HG03558 (cell line): Measurements from ENCODE around the gene HNRNPUL1.
"Not testable (repeated sequence)": the region's sequence is repeated elsewhere in the genome, so short reads cannot be mapped to it uniquely, and the experiment has no call there.

Source experiments
- ATAC-seq: cut with Tn5 transposase; IDR thresholded peaks from one replicate; pipeline ENCODE4 v1.9.1; 2021; ENCODE audit warnings: moderate number of reproducible peaks; ENCODE audit not compliant: unreplicated experiment; ENCODE audit errors: extremely low read depth

Gene HNRNPUL1

DNA sequence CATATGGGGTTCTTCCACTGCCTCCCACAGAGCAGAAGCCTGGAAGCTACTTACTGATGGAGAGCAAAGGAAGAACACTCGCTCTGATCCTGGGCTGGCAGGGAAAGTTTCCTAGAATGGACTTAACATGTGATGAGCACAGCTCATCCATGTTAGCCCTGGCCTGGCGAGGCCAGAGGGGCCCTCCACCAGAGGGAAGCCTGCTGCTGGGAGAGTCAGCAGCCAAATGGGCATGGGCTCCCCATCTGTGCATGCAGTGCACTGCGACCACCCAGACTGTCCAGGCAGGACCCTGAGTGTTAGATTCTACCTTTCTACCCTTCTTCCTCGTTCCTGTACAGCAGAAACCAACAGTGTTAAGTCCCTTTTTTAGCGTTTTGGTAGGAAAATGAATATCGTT lies 8.9 kb downstream of the HNRNPUL1 start:
- ATAC-seq = no peak

GRCh38 chr19:41274802-41275201 lies 10.6 kb downstream of the HNRNPUL1 start:
- ATAC-seq = no peak

DNA sequence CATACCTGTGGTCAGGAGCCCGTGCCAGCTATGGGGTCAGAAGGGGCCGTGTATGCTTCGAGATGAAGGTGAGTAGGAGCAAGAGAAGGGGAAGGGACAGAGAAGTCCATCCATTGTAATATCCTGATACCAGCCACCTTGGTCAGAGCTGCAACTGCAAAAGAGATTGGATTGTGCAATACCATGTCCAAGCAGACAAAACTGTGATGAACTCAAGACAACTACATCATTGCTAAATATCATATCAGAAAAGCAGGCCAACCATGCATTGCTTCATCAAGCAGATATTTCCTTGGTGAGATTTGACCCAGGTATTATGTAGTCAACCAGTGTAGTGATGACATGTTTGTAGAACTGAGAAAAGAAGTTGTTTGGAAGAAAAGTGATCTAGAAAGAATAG lies 12.1 kb downstream of the HNRNPUL1 start:
- no peak for ATAC-seq

DNA sequence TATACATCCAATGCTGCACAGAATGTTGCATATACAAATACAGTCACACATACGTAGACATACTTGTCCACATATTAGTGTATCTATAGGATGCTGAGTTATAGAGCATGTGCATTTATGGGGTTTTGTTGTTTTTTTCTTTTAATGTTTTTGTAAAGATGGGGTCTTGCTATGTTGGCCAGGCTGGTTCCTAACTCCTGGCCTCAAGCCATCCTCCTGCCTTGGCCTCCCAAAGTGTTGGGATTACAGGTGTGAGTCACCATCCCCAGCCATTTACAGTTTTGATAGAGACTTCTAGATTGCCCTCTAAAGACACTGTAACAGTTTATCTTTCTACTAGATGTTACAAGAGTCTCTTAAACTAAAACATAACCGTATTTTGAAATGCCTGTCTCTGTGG lies 14.3 kb downstream of the HNRNPUL1 start:
- no peak for ATAC-seq

DNA sequence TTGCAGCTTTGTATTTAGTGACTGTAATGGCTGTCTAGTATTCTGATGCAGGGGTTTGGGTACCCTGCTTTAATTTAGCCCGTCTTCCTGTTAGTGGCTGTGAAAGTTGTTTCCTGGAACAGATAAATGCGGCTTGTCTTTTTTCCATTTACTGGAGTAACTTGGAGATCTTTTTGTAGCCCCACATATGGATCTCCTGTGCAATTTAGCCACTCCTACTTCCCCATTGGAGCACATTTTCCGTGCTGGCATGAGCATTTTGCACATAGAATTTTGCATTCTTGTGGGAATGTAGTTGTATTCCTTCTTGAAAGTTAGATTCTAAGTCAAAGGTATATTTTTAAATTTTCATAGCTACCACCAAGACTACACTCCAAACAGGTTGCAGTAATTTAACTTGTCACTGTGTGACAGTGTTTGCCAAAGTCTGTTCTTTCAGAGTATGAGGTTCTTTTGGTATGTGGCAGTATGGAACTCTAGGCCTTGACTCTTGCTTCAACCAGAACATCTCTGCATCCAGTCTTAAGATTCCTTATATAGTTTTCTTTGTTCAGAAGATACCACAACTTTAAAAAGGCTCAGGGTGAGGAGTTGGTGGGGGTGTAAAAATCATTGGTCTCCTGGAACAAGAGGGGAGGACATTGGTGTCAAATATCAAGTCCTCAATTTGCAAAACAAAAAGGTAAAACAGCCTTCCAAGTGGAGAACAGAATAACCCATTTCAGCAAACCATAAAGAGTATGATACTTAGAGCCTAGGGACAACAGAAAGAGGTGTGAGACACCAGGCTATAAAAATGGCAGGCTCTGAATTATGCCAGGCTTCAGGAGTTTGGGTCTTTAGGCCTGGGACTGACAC lies 24.7 kb downstream of the HNRNPUL1 start:
- no peak for ATAC-seq

- ATAC-seq = not testable (repeated sequence)
Observed at GRCh38 chr19:41289814-41290213, 25.6 kb downstream of the HNRNPUL1 start.

- ATAC-seq = no peak
Observed at GRCh38 chr19:41294393-41294792, 30.2 kb downstream of the HNRNPUL1 start.

GRCh38 chr19:41295499-41295898 lies 31.3 kb downstream of the HNRNPUL1 start:
- no peak for ATAC-seq

DNA sequence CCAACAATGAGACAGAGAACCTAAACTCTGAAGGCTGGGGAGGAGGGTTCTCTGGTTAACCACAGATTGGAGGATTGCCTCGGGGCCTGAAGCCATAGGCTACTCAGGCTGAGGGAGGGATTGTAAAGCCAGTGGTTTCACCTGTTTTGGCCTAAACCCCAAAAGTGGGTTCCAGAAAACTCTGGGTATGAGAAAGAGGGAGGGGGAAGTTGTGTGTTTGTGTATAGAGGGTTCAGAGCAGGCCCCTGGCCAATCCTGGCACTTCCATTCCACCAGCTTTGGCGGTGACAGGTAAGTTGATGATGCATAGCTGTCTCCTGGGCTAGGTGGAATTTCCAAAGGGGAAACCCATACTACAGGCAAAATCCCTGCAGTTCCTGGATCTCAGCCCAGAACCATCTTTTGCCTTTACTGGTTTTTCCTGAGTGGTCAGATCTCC lies 32.3 kb downstream of the HNRNPUL1 start:
- no peak for ATAC-seq

- ATAC-seq = no peak
Observed at GRCh38 chr19:41297628-41298347, 33.6 kb downstream of the HNRNPUL1 start.

GRCh38 chr19:41298348-41298964 lies 34.3 kb downstream of the HNRNPUL1 start:
- ATAC-seq = no peak

DNA sequence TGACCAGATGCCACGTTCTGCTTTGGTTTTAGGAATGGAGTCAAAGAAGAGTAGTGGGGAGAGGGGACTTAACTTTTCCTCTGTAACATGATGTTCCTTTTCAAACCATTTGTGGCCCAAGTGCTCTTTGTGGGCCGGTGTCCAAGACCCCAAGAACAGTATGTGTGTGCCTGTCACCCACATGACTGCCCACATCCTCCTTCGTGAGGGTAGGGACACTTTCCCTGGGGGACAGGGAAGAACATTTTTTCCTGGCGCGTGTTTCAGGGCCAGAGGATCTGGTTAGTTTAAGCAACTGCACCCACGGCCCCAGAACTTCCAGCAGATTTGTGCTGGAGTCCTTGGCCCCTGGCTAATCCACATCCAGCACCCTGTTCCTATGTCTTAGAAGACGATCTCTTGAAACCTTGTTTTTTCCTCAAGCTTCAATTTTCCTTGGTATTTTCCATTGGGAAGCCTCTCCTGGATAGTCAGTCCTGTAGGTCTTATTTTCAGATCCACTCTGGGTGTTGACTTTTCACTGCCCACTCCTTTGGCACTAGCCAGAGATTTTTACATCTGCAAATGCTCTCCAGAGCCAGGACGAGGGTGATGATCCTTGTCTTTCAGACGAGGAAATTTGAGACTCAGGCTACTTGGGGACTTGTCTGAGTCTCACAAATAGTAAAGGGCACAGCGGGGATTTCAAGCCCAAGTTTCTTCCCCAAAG lies 35.0 kb downstream of the HNRNPUL1 start:
- no peak for ATAC-seq

DNA sequence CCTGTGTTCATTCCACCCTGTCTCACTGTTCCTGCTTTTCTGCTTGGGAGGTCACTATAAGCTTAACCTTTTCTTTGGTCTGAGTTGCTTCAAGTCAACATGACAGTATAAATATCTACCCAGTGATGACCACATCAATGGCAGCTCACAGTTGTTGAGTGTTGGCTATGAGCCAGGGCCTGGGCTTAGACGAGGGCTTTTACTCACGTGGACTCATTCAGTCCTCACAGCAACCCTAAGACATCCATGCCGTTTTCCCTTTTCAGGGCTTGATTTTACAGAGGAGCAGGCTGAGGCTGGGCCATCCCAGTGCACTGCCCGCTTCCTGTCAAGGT lies 35.5 kb downstream of the HNRNPUL1 start:
- ATAC-seq = no peak

DNA sequence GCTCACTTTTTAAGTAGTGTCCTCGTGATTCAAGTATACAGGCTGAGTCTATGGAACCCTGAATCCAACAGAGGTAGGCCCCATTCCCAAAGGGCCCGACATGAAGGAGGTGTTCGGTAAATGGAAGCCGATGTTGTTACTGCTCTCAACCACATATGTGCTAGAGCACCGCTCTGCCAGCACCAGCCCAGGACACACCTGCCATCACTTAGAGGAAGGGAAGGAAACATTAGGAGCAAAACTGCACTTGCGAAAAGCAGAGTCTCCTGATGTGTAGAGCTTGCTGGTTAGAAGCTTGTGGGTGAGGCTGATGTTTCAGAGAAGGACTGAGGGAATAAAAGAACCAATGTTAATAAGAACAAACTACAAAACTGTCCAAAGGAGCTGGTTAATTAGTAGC lies 36.4 kb downstream of the HNRNPUL1 start:
- no peak for ATAC-seq

GRCh38 chr19:41302624-41303351 lies 38.6 kb downstream of the HNRNPUL1 start:
- no peak for ATAC-seq

GRCh38 chr19:41303954-41304353 lies 39.8 kb downstream of the HNRNPUL1 start:
- ATAC-seq = no peak

- ATAC-seq = no peak
Observed at GRCh38 chr19:41304706-41305483, 40.7 kb downstream of the HNRNPUL1 start.

DNA sequence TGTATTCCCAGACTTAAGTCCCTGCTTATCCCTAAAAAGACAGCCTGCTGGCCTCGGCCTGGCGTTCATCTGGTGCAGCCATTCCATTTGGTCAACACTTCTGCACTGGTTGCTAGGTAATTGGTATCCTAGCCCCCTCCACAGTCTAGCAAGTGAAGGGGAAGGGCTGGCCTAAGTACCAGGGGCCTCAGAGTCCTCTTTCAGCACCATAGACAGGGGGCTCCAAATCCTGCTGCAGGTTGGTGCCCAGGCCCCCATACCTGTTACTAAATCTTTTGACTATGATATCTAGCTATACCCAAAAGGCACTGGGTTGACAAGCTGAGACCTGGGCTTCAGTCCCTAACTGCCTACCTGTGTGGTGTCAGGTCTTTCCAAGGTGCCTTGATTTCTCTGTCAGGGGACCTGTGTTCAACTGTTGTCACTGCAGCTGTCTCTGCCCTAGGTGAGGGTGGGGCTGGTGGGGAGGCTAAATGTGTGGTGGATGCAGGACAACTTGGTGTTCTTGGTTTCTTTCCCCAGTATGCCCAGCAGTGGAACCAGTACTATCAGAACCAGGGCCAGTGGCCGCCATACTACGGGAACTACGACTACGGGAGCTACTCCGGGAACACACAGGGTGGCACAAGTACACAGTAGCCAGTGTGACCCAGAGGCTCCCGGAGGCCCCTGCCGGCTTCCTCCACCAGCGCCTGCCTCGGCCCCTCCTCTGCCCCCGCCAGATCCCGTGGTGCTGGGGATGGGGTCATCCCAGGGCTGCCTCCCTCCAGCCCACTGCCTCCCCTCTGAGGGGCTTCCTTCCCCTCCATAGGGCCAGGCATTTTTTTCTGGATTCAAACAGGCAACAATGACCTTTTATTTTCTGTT lies 42.0 kb downstream of the HNRNPUL1 start:
- ATAC-seq = no peak
